Nephron (organoid): ENCODE measurements around the gene BMPR1B.

Experiments
- H3K27ac Mint-ChIP-seq, 3 experiments: 2 replicates each; pipeline ENCODE4 v1.8.0; 2020; ENCODE audit warnings: mixed read lengths in 3 of 3, mild to moderate bottlenecking in 2 of 3, moderate library complexity in 1 of 3
- H3K27me3 Mint-ChIP-seq: 2 replicates; pipeline ENCODE4 v1.8.0; 2021; ENCODE audit warnings: low read depth, mild to moderate bottlenecking, moderate library complexity, mixed read lengths
- H3K36me3 Mint-ChIP-seq: 2 replicates; pipeline ENCODE4 v1.8.0; 2020; ENCODE audit warnings: low read depth, mixed read lengths
- H3K4me1 Mint-ChIP-seq: 2 replicates; pipeline ENCODE4 v1.8.0; 2020; ENCODE audit warnings: mixed read lengths
- H3K4me3 Mint-ChIP-seq, 3 experiments: 2 replicates each; pipeline ENCODE4 v1.8.0; 2020; ENCODE audit warnings: mild to moderate bottlenecking in 3 of 3, mixed read lengths in 3 of 3, moderate library complexity in 2 of 3
- H3K9me3 Mint-ChIP-seq: 2 replicates; pipeline ENCODE4 v1.8.0; 2020; ENCODE audit warnings: mixed read lengths
- CTCF ChIP-seq, 3 experiments: fragments of 200-600 bp; sonication (generic); IDR thresholded peaks; one replicate each; pipeline ENCODE4 v1.5.0; 2021; ENCODE audit warnings: antibody characterized with exemption in 3 of 3; ENCODE audit not compliant: unreplicated experiment in 3 of 3

The BMPR1B gene

DNA sequence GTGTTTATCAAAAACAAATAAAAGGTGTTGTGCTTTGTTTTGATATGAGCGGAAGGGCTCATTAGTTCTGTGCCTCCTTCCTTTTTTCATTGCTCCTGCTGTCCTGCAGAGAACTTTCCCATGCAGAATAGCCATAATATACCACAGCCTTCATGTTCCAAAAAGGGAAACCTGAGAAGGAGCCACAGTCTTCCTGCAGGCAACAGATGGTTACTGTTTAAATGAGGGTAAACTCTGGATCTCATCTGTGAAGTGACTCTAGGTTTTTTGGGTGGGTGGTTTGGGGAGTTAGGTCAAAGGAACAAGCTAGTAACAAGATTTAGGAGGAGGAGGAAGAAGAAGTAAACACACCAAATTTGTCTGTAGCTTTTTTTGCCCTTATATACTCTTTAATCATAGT is 131.8 kb downstream of the BMPR1B start:
- peak overlapping the region in 1 of 3 experiments; percentile 38 for H3K27ac Mint-ChIP-seq
- TF ChIP-seq CTCF (IDR thresholded peaks at IDR 0.05; ENCODE audit: unreplicated experiment in 3 of 3) = no peak
- H3K27me3 Mint-ChIP-seq = no peaks in the 10 kb centered on the region
- H3K4me1 Mint-ChIP-seq = peaks cover 8% of the 10 kb centered on the region
- peaks cover 7% of the 10 kb centered on the region for H3K36me3 Mint-ChIP-seq
- peaks cover 6% of the 10 kb centered on the region for H3K9me3 Mint-ChIP-seq
- H3K4me3 Mint-ChIP-seq = no peak overlapping the region

GRCh38 chr4:94889946-94890345 is 132.2 kb downstream of the BMPR1B start:
- Mint-ChIP-seq H3K36me3 (peaks cover 7% of the 10 kb centered on the region), H3K27me3 (no peaks in the 10 kb centered on the region), H3K4me3 (no peak overlapping the region), H3K27ac (peak overlapping the region in 1 of 3 experiments; percentile 38), H3K9me3 (peaks cover 6% of the 10 kb centered on the region), H3K4me1 (peaks cover 8% of the 10 kb centered on the region)
- TF ChIP-seq CTCF (IDR thresholded peaks at IDR 0.05; ENCODE audit: unreplicated experiment in 3 of 3) = no peak

DNA sequence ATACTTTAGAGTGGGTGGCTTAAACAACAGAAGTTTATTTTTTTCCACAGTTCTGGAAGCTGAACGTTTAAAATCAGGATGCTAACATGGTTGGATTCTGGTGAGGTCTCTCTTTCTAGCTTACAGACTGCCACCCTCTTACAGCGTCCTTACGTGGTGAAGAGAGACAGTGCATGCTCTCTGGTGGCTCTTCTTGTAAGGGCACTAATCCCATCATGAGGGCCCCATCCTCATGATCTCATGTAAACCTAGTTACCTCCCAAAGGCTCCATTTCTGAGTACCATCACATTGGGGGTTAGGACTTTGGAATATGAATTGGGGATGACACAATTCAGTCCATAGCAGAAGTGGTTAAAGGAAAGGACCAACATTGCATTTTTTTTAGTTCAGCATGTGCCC is 132.8 kb downstream of the BMPR1B start:
- Mint-ChIP-seq H3K4me3 (no peak overlapping the region), H3K27me3 (no peaks in the 10 kb centered on the region), H3K27ac (no peak overlapping the region), H3K9me3 (peaks cover 6% of the 10 kb centered on the region), H3K36me3 (peaks cover 7% of the 10 kb centered on the region), H3K4me1 (peaks cover 8% of the 10 kb centered on the region)
- TF ChIP-seq CTCF (IDR thresholded peaks at IDR 0.05; ENCODE audit: unreplicated experiment in 3 of 3) = no peak

DNA sequence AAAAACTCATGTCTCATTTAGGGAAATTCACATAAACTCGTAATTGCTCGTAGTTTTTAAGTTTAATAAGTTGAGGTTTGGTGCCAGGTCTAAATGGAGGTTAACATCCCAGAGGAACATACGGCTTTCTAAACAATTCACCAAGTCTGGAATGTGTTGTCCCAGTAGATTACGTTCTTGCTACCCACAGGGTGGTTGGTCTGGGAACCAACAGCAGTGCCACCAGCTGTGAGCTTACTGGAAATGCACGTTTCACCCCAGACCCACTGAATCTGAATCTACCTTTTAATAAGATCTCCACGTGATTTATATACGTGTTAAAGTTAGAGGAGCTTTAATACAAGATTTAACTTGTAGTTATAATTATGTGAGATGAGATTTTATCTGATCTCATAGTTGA is 134.3 kb downstream of the BMPR1B start:
- Mint-ChIP-seq H3K9me3 (no peaks in the 10 kb centered on the region), H3K4me1 (peaks cover 8% of the 10 kb centered on the region), H3K27ac (no peak overlapping the region), H3K27me3 (no peaks in the 10 kb centered on the region), H3K36me3 (no peaks in the 10 kb centered on the region), H3K4me3 (no peak overlapping the region)
- no peak for TF ChIP-seq CTCF (IDR thresholded peaks at IDR 0.05; ENCODE audit: unreplicated experiment in 3 of 3)

GRCh38 chr4:94895081-94895480 is 137.3 kb downstream of the BMPR1B start:
- TF ChIP-seq CTCF (IDR thresholded peaks at IDR 0.05; ENCODE audit: unreplicated experiment in 3 of 3) = no peak
- Mint-ChIP-seq H3K27ac (no peak overlapping the region), H3K4me3 (no peak overlapping the region), H3K4me1 (no peaks in the 10 kb centered on the region), H3K9me3 (no peaks in the 10 kb centered on the region), H3K36me3 (peaks cover 4% of the 10 kb centered on the region), H3K27me3 (no peaks in the 10 kb centered on the region)

DNA sequence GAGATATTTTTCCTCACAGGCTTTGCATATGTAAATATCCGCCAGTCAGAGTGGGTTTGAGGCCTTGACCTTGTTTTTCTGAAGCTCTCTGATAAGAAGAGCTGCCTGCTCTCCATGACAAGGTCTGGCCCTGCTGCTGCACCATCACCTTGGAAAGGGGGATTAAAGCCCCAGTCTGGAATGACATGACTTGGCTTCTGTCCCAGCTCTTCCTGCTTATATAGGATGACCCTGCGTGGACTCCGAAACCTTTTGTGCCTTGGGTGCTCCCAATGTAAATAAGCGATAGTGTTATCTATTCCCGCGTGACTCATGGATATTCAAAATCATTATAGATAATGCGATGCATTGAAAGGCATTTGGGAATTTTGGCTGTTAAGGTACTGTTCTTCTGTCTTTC is 139.3 kb downstream of the BMPR1B start:
- no peak overlapping the region for H3K4me3 Mint-ChIP-seq
- H3K9me3 Mint-ChIP-seq = no peaks in the 10 kb centered on the region
- TF ChIP-seq CTCF (IDR thresholded peaks at IDR 0.05; ENCODE audit: unreplicated experiment in 3 of 3) = no peak
- no peaks in the 10 kb centered on the region for H3K4me1 Mint-ChIP-seq
- H3K27me3 Mint-ChIP-seq = no peaks in the 10 kb centered on the region
- H3K27ac Mint-ChIP-seq = no peak overlapping the region
- peaks cover 4% of the 10 kb centered on the region for H3K36me3 Mint-ChIP-seq
